GM19467 (cell line): ENCODE data around the gene TMEM270.

ENCODE experiments used
- ATAC-seq: cut with Tn5 transposase; IDR thresholded peaks from one replicate; pipeline ENCODE4 v1.9.1; 2021; ENCODE audit warnings: mild to moderate bottlenecking, moderate library complexity; ENCODE audit not compliant: unreplicated experiment

The TMEM270 gene

DNA sequence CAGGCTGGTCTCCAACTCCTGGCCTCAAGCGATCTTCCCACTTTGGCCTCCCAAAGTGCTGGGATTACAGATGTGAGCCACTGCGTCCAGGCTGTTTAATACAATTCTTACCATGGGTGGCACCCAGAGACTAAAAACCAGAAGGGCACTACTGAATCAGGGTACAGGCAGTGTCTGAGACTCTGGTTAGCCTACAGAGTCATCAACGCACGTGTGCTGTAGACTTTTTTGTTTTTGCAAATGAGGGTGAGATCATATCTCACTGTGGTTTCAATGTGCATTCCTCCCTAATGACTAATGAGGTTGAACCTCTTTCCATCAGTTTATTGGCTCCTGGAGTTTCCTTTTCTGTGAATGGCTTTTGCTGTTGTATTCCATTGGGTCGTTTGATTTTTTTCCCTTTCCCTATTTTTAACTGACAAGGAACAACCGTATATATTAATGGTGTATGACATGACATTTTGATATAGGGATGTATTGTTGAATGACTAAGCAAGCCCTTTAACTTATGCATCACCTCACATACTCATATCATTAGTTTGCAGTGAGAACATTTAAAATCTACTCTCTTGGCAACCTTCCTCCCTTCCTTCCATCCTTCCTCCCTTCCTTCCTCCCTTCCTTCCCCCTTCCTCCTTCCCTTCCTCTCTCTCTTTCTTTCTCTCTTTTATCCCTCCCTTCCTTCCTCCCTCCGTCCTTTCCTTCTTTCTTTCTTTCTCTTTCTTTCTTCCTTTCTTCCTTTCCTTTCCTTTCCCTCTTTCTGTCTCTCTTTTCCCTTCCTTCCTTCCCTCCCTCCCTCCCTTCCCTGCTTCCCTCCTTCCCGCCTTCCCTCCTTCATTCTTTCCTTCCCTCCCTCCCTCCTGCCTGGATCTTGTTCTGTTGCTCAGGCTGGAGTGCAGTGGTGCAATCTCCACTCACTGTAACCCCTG is 9.3 kb upstream of the TMEM270 start:
- no peak for ATAC-seq

DNA sequence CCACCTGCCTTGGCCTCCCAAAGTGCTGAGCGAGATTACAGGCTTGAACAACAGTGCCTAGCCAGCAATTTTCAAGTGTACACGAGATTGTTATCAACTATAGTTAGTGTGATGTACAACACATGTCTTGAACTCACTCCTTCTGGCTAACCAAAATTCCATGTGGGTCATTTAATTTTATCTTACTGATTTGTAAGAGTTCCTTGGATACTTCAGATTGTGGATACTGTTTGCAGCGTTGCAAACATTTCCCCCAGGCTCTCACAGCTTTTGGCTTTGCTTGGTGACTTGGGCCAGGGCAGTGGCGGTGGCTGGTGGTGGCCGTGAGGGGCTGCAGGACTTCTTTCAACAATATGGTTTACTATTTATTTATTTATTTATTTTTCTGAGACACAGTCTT is 8.5 kb upstream of the TMEM270 start:
- ATAC-seq: no peak

DNA sequence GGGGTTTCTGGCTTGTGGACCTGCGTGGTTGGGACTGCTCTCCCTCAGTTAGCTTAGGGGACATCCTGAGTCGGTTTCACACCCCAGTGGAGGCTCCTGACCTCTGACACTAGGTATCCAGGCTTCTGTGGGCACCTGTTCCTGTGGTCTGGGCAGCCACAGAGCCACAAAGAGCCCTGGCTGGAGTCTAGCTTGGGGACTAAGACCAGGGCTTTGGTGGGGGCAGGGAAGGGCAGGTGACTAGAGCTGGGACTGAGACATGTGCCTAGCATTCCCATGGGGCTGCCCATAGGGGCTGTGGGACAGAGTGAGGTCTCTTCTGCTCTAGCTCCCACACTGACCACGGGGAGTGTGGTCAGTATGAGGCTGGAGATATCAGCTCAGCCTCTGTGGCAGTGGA is 4.0 kb upstream of the TMEM270 start:
- no peak for ATAC-seq

DNA sequence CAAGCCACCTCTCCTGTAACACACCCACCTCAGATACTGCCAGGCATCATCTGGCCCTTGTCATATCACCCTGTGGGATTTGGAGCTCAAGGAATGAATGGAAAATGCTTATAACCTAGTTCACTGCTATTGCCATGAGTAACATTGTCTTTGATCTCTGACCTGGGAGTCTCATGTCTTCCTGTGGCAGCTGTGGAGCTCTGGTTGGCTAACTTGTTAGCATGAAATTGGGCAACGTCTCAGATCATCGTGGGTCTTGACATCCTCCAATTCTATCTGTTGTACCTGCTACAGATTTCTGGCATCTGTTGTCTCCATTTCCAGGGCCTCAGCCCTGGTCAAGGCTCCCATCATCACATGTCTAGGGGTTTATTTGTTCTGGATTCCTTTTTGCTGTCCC is 2.2 kb upstream of the TMEM270 start:
- no peak for ATAC-seq

- no peak for ATAC-seq
Measured at GRCh38 chr7:73861305-73861704, 346 bp downstream of the TMEM270 start.

- ATAC-seq: no peak
Measured at GRCh38 chr7:73864981-73865711, 4.2 kb downstream of the TMEM270 start.

- no peak for ATAC-seq
Measured at GRCh38 chr7:73865738-73866445, 4.9 kb downstream of the TMEM270 start.

DNA sequence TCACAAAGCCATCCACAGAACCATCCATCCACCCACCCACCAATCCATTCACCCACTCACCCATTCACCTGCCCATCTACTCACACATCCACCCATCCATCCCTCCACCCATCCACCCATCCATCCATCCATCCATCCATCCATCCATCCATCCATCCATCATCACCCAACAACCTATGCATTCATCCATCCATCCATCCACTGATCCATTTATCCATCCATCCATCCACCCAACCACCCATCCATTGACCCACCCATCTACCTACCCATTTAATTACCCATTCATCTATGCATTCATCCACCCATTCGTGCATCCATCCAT is 5.4 kb downstream of the TMEM270 start:
- ATAC-seq: no peak

DNA sequence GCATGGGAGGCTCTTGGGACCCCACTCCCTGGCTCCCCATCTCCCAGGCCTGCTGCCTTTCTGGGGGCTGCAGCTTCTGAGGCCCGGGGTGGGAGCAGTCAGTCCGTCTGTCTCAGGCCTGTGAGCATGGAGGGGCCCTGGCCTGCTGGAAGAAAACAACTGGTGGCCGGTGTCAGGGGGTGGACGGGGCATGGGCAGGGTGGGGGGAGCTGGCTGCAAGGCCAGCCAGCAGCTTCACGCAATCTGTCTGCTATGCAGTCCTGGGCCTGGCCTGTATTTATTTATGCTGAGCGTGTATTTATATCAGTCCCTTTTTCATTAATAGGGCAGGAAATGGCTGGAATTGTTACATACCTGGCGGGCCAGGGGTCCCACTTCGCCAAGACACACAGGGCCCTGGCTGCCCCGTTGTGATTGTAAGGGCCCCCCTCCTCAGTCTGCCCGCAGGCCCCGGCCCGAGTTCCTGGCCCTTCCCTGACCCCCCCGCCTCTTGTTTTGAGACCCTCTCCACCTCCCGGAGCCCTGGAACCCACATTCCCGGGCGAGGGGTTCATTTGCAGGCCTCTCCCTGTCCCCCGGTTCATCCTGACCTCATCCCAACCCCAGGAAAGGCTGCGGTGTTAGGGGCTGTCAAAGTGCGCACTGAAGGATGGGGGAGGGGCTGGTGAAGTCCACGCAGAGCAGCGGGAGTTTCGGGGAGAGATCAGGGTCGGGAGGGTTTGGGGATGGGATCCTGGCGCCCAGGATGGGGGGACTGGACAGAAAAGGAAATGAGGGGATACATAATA is 8.2 kb downstream of the TMEM270 start:
- no peak for ATAC-seq

DNA sequence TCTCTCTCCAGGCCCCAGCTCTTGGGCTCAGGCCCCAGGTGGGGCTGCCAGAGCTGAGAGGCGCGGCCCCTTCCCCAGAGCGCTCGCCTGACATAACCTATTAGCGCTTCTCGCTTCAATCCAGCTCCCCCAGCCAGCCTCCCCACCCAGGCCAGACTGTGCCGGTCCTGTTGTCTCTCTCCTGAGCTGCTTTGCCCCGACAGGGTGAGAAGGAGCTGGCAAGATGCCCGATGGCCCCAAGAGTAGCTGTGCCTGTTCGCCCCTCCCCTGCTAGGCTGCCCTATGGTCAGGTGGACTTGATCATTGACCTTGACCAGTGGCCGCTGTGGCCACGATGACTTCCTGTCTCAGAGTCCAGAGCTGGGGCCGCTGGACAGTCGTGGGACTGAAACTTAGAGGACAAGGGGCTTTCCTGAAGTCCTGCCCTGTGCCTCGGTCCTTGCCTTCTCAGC is 9.1 kb downstream of the TMEM270 start:
- no peak for ATAC-seq

GRCh38 chr7:73871163-73872011 is 10.4 kb downstream of the TMEM270 start:
- no peak for ATAC-seq

GRCh38 chr7:73872056-73872908 is 11.3 kb downstream of the TMEM270 start:
- no peak for ATAC-seq

DNA sequence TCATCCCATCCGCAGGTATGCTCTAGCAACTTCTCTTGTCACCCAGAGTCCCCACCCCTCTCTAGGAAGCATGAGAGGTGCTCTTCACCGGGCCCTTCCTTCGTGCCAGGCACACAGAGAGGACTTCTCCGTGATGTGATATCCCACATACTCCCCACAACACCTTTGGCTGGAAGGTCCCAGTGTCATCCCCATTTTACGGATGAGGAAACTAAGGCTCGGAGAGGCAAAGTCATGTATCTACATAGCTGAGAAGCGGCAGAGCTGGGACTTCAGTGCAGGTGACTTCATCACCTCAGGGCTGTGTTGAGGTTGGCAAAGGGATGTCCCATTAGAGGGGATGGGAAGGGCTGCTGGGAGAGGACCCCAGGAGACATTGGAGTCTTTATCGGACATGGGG is 15.4 kb downstream of the TMEM270 start:
- no peak for ATAC-seq

DNA sequence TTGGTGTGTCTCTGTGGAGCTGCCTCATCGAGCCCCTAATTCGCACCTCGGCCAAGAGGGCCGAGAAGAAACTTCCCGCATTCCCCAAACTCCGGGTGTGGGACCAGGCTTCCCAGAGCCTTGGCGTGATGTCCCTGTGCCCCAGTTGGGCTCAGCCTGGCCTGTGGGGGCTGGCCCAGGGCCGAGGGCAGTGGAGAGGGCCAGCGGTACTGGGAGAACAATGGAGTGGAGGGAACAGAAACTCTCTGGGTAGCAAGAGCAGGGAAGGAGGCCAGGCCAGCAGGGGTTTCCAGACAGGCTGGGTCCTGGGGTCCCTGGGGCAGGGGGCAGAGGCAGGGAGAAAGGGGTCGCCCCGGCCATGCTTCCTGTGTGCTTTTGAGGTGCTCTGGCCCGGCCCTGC is 16.0 kb downstream of the TMEM270 start:
- no peak for ATAC-seq

DNA sequence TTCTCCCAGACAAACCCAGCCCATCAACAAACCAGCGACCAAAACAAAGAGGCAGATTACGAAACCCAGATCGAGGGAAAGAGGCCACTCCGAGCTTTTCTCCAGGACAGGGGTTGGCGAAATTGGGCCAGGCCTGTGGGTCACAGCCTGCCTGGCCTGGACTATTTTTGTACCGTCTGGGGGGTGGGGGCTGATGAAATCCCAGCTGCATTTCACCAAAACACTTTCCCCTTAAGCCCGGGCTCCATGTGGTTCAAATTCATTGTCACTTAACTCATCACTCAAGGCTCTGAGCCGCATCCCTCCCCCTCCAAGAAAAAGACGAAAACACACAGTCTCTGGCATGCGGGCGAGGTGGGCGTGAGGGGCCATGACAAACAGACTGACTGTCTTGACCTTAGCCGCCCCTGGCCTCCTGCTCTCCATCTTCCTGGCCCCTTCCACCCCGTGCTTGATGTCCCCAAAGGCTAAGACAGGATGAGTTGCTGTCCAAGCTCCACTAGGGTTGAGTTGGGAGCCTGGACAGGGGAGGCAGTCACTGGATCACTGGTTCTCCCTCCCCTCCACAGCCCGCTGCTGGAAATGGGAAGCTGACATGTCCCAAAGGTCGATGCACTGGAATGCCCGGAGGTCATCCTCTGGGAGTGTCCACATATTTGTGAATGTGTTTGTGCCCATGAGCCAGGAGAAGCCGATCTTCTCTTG is 19.2 kb downstream of the TMEM270 start:
- no peak for ATAC-seq

GRCh38 chr7:73880755-73881328 is 19.9 kb downstream of the TMEM270 start:
- ATAC-seq: no peak

DNA sequence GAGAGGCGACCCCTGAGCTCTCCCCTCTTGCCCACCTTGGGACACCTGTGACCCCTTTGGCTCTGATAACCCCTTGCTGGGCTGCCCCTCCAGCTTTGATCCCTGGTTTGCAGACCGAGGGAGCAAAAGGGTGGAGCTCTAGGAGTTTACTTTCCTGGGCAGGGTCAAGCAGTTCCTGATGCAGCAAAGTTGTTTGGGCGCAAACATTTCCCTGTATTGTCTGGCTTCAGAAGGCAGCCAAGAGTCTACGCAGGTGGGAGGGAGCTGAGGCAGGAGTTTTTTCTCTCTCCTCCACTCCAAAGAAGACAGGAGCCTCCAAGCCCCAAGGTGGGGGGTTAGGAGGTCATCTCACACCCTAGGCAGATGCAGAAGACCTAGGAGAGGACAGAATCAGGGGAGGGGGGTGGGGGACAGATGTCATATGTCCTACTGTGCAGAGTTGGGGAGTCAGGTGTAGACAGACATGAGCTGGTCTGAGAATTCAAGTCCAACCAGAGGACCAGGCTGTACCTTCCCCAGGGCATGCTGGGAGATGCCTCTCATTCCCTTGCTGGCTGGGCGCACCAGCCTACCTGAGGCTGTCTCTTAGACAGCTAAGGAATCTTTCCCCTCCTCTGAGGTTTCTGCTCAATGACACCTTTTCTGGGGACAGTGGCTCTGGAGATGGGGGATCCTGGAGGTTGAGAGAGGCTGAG is 20.5 kb downstream of the TMEM270 start:
- ATAC-seq: no peak

GRCh38 chr7:73882047-73882402 is 21.1 kb downstream of the TMEM270 start:
- no peak for ATAC-seq
